ENCODE measurements around the gene CPZ.
A peak's percentile ranks its signal among the peaks of the same experiment; 100 is the strongest.

The CPZ gene

GRCh38 chr4:8592366-8593263, at the start of gene CPZ:
CPZ (plus strand) TSS chr4:8592765; CDS start chr4:8592834, 69 bp downstream.
- DNase-seq (ENCODE audit: low spot score): peak; percentile 67

- peak; percentile 4 for DNase-seq (ENCODE audit: low spot score)
Observed at GRCh38 chr4:8542776-8543525, 49.6 kb upstream of the CPZ start.

GRCh38 chr4:8543623-8544022, 48.9 kb upstream of the CPZ start:
- DNase-seq (ENCODE audit: low spot score): no peak

- no peak for DNase-seq (ENCODE audit: low spot score)
Observed at GRCh38 chr4:8544282-8544681, 48.3 kb upstream of the CPZ start.

DNA sequence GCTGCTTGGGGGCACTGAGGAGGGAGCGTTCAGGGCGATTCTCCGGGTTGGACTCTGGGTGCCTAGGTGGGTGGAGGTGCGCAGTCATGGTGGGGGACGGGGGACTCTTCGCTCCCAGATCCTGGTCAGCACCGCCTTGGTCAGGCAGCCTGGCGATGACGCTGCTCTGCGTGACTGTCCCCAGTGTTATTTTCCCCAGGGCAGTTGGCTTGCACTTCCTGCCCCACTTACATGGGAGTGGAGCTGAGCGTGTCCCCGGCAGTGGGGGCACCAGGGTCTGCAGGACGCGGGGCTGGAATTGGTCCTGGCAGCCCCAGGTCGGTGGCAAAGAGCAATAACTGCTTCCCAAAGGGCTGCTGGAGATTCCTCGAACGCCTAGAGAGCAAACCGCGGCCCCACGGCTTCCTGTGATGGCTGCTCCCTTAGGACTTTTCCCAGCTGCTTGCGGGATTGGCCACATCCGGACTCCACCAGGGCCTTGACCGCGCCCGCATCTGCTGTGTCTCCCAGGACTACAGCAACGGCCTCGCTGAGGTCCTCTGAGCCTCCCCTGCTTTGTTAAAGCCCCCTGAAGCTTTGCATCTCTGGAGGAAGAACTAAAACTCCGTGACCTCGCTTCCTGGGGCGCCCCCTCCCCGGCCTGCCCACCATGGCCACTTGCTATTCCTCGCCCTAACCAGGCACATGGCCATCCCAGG, 47.7 kb upstream of the CPZ start:
- no peak for DNase-seq (ENCODE audit: low spot score)

GRCh38 chr4:8545439-8545765, 47.2 kb upstream of the CPZ start:
- no peak for DNase-seq (ENCODE audit: low spot score)

DNA sequence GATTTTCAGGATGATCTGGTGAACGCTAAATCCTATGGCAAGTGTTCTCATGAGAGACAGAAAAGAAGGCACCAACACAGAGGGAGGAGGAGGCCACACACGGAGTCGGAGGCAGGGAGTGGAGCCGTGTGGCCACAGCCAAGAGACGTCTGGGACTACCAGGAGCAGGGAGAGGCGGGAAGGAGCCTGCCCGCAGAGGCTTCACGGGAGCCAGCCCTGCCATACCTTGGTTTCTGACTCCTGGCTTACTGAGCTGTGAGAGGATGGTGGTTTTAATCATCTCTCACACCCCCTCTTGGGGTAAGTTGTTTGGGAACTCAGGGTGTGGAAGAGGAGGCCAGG, 45.8 kb upstream of the CPZ start:
- no peak for DNase-seq (ENCODE audit: low spot score)

DNA sequence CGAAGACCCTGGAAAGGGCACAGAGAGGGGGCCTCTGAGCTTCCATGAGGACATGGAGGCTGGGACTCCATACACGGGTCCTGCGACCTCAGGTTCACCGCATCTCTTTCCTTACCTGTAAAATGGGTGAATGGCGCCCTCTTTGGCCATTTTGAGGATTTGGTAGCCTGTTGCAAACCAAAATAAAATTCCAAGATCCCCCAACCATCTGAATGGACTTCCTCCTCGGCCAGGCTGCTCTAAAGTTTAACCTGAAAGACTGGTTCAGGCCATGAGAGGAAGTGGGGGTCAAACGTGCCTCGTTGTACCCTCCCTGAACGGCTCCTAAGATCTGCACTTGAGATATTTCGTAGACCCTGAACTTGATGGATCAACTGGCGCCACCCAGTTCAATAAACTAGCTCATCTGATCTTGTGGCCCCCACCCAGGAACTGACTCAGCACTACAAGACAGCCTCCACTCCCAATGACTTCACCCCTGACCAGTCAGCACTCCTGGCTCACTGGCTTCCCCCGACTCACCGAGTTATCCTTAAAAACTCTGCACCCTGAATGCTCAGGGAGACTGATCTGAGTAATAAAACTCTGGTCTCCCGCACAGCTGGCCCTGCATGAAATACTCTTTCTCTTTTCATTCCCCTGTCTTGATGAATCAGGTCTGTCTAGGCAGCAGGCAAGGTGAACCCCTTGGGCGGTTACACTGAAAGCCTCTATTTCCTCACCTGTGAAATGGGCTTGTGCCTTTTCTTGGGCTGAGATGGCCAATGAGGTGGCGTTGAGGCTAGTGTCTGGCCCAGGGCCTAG, 45.3 kb upstream of the CPZ start:
- DNase-seq (ENCODE audit: low spot score): peak; percentile 81

GRCh38 chr4:8547912-8548730, 44.4 kb upstream of the CPZ start:
- DNase-seq (ENCODE audit: low spot score): no peak

DNA sequence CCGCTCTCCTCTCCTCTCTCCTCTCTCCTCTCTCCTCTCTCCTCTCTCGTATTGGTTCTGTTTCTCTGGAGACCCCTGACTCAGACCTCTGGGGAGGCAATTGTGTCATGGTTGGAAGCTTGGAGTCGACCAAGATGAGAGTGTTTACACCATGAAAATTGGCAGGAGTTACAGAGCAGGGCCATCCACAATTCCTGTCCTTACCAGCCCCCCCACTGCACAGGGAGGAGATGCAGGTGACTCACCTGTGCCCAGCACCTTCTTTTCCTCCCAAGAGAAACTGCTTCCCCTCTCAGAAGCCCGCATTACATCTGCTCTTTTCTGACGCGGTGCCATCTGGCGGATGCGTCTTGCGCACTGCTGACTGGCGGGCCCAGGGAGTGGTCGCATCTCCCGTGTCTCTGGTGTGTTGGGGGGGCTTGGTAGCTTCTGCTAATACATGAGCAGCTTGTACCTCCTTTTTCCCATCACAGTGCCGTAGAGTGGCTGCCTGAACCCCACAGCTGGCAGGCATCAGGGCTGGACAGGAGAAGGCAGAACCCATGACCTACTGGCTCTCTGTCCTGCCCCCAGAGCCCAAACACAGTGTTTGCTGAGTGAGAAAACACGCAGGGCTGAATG, 43.7 kb upstream of the CPZ start:
- no peak for DNase-seq (ENCODE audit: low spot score)

DNA sequence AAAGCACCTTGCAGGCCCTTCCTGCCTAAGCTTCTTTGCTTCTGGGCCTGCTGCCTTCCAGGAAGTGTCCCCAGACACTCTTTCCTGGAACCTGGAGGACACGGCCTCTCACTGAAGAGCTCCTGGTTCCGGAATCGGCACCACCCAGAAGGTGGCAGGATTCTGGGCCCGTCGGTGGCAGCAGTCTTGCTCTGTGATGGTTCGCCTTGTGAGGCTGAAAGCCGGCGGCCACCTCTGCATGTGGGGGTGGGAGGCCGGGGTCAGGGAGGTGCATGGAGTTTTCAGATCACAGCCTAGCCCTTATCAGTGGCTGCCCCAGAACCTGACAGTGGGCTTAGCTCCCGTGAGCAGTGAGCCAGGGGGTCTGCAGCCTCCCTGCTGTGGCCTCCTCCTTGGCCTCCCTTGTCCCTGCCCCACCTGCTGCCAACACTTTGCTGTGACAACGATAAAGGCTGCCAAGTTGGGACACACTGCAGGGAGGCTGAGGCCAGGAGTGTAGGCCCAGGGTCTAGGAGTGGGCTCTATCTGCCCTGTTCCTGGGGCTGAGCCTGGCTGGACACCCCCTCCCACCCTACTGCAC, 43.1 kb upstream of the CPZ start:
- DNase-seq (ENCODE audit: low spot score): no peak

DNA sequence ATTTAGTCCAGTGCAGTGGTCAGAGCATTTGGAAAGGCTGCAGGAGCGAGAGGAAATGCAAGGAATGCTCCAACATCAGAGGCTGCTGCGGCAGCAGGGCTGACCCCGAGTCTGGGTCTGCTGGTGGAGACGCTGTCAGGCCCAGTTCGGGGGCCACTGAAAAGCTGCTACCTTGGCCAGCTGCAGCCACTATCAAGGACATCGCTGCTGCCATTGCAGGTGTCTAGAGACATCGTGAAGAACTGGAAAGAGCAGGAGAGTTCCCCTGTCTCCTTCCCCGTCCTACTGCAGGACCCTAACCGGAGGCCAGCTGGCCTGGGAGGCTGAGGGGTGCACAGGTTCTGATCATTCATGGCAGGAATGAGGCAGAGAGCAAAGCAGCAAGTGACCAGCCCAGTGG, 41.9 kb upstream of the CPZ start:
- no peak for DNase-seq (ENCODE audit: low spot score)

DNA sequence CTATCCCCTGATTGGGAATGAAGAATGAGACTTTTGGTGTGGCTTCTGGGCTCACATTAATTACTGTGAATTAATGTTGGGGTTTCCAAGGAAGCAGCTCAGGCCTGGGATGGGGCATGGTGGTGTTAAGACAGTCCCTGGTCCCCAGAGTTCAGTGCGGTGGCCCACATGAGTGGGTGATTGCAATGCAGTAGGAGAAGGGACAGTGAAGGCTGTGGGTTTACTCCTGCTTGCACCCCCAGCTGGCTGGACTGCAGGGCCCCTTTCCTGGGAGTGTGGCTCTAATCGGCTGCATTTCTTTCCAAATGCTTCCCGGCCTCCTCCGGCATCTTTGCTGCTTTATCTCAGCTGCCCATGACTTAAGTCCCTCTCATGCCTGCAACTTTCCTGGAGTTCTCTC, 40.5 kb upstream of the CPZ start:
- DNase-seq (ENCODE audit: low spot score): no peak

- DNase-seq (ENCODE audit: low spot score): no peak
Observed at GRCh38 chr4:8552581-8553205, 39.9 kb upstream of the CPZ start.

- DNase-seq (ENCODE audit: low spot score): no peak
Observed at GRCh38 chr4:8553216-8553615, 39.3 kb upstream of the CPZ start.

DNA sequence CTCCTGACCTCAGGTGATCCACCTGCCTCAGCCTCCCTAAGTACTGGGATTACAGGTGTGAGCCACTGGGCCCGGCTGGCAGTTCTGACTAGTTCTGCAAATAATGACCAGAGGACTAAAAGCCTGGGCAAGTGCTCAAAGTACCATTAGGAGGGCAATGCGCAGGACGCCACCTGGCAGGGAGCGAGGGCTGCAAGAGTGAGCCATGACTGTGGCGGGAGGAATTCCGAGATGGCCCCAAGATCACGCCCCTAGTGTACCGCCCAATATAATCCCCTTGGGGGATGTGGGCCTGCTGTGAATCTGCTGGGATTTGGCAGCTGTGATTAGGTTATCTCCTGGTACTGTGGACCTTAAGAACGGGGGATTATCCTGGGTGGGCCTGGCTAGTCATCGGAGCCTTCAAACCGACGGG, 38.6 kb upstream of the CPZ start:
- DNase-seq (ENCODE audit: low spot score): no peak

- DNase-seq (ENCODE audit: low spot score): no peak
Observed at GRCh38 chr4:8554555-8555100, 37.9 kb upstream of the CPZ start.

GRCh38 chr4:8555716-8556115, 36.8 kb upstream of the CPZ start:
- no peak for DNase-seq (ENCODE audit: low spot score)

- no peak for DNase-seq (ENCODE audit: low spot score)
Observed at GRCh38 chr4:8556341-8557150, 36.0 kb upstream of the CPZ start.

Data from RKO (cell line).